GM19468 (cell line): Measurements from ENCODE around the gene DENND2A.
A peak's percentile ranks its signal among the peaks of the same experiment; 100 is the strongest.
"Not testable (repeated sequence)": the region's sequence is repeated elsewhere in the genome, so short reads cannot be mapped to it uniquely, and the experiment has no call there.

Experiments used
- ATAC-seq: cut with Tn5 transposase; IDR thresholded peaks from one replicate; pipeline ENCODE4 v1.9.1; 2021; ENCODE audit warnings: mild to moderate bottlenecking, moderate library complexity, moderate number of reproducible peaks; ENCODE audit not compliant: unreplicated experiment; ENCODE audit errors: extremely low read depth

The DENND2A gene

GRCh38 chr7:140519007-140519399 is 121.6 kb downstream of the DENND2A start:
- ATAC-seq, result no peak

GRCh38 chr7:140518370-140519006 is 122.1 kb downstream of the DENND2A start:
- no peak for ATAC-seq

- no peak for ATAC-seq
These were observed 122.9 kb downstream of the DENND2A start for GRCh38 chr7:140517546-140518369.

GRCh38 chr7:140512317-140513000 is 128.2 kb downstream of the DENND2A start:
- no peak for ATAC-seq

GRCh38 chr7:140509789-140510188 is 130.8 kb downstream of the DENND2A start:
- no peak for ATAC-seq

- ATAC-seq, result not testable (repeated sequence)
These were observed 133.1 kb downstream of the DENND2A start for GRCh38 chr7:140507556-140507955.

GRCh38 chr7:140506788-140507464 is 133.7 kb downstream of the DENND2A start:
- ATAC-seq, result no peak

GRCh38 chr7:140501966-140502365 is 138.6 kb downstream of the DENND2A start:
- ATAC-seq, result no peak

- ATAC-seq, result not testable (repeated sequence)
These were observed 142.8 kb downstream of the DENND2A start for GRCh38 chr7:140497807-140498206.

GRCh38 chr7:140497241-140497769 is 143.3 kb downstream of the DENND2A start:
- ATAC-seq, result no peak

- ATAC-seq, result no peak
These were observed 145.0 kb downstream of the DENND2A start for GRCh38 chr7:140495514-140496097.

GRCh38 chr7:140494867-140495266 is 145.7 kb downstream of the DENND2A start:
- ATAC-seq, result no peak

GRCh38 chr7:140489026-140489359 is 151.6 kb downstream of the DENND2A start:
- no peak for ATAC-seq

GRCh38 chr7:140485500-140486265 is 154.9 kb downstream of the DENND2A start:
- no peak for ATAC-seq

GRCh38 chr7:140484951-140485499 is 155.6 kb downstream of the DENND2A start:
- no peak for ATAC-seq

GRCh38 chr7:140484479-140484878 is 156.1 kb downstream of the DENND2A start:
- ATAC-seq, result no peak

- ATAC-seq, result no peak
These were observed 160.9 kb downstream of the DENND2A start for GRCh38 chr7:140479739-140480084.

- ATAC-seq, result peak; percentile 93
These were observed 161.4 kb downstream of the DENND2A start, which contains the start of gene MKRN1 for GRCh38 chr7:140479062-140479738. Gene MKRN1 (minus strand): TSS chr7:140479505. CDS start chr7:140479344, 161 bp downstream.
